ENCODE results near the gene RNF213. TPM values are rescaled to one million over a fixed set of nuclear protein-coding genes. Genes with fewer than 3 reads are reported as not detected.

Gene RNF213
- total RNA-seq, 1 experiment from 2014 or later = 44.5 TPM

- ChIA-PET POLR2A (no interaction called here), RAD21 (ENCODE audit: low non-redundant PET in 1 of 2, low total read pairs in 2 of 2, uncharacterized antibody in 2 of 2, unreplicated experiment in 2 of 2) (no interaction called here), CTCF (no interaction called here)
- Histone ChIP-seq H3K27me3 (ENCODE audit: insufficient read depth, low read length) (no peaks in the 10 kb centered on the region), H3K79me2 (ENCODE audit: insufficient read depth, low read length) (no peaks in the 10 kb centered on the region), H3K36me3 (ENCODE audit: control insufficient read depth in 1 of 2, insufficient read depth in 2 of 2, low read length in 2 of 2) (peaks cover 21 to 37% of the 10 kb centered on the region in 2 experiments; a peak in 3 of 4 replicates), H3K9ac (ENCODE audit: low read length) (no peak overlapping the region), H2AFZ (ENCODE audit: low read depth, low read length, poor library complexity, severe bottlenecking) (no peak overlapping the region), H3K27ac (ENCODE audit: low read depth, low read length) (no peak overlapping the region), H3K4me3 (replicated peaks in 1 of 2; ENCODE audit: low read depth in 1 of 2, low read length in 2 of 2) (no peak overlapping the region), H3K4me2 (ENCODE audit: low read length) (no peak overlapping the region), H3K9me3 (ENCODE audit: control insufficient read depth in 1 of 2, insufficient read depth in 1 of 2, low read depth in 1 of 2, low read length in 2 of 2) (no peaks in the 10 kb centered on the region), H3K4me1 (ENCODE audit: control insufficient read depth in 1 of 2, insufficient read depth in 2 of 2, low read length in 2 of 2) (no peaks in the 10 kb centered on the region), H3K9me2 (ENCODE audit: insufficient read depth) (no peaks in the 10 kb centered on the region), H4K20me1 (ENCODE audit: insufficient read depth) (no peaks in the 10 kb centered on the region)
- intact Hi-C loops (cut with micrococcal nuclease) = no loop called here
- ATAC-seq (no peak), DNase-seq (ENCODE audit: low read depth, low spot score) (no peak)
- BruUV-seq (replicated peaks) = no TSS peak
- TF ChIP-seq POLR2AphosphoS5 (IDR thresholded peaks at IDR 0.05; ENCODE audit: low read depth, low read length) (no peak), CEBPB (IDR thresholded peaks at IDR 0.05; ENCODE audit: low read depth) (no peak), FOSL1 (IDR thresholded peaks at IDR 0.05; ENCODE audit: low read depth) (no peak), POLR2A (IDR thresholded peaks at IDR 0.05; ENCODE audit: borderline replicate concordance, extremely low read depth, insufficient read depth, insufficient read length) (no peak), CTCF (IDR thresholded peaks at IDR 0.05 in 2 of 3, conservative IDR thresholded peaks at IDR 0.05 in 1 of 3; ENCODE audit: borderline replicate concordance in 1 of 3, insufficient read depth in 1 of 3, low read depth in 2 of 3, low read length in 2 of 3) (no peak), EZH2phosphoT487 (IDR thresholded peaks at IDR 0.05; ENCODE audit: borderline replicate concordance) (no peak), JUND (IDR thresholded peaks at IDR 0.05) (no peak), EZH2 (IDR thresholded peaks at IDR 0.05) (no peak), ZFX (IDR thresholded peaks at IDR 0.05) (no peak), RAD21 (IDR thresholded peaks at IDR 0.05; ENCODE audit: low read depth) (no peak), YY1 (IDR thresholded peaks at IDR 0.05; ENCODE audit: extremely low read depth, insufficient replicate concordance, low read depth, low read length) (no peak), TCF7L2 (IDR thresholded peaks at IDR 0.05; ENCODE audit: borderline replicate concordance, extremely low read depth, insufficient read depth, insufficient read length) (no peak)
Measured at GRCh38 chr17:80347536-80347935, 86.9 kb downstream of the RNF213 start.
